HG03575 (cell line): ENCODE results near the gene RINL.

ENCODE experiments used
- ATAC-seq: cut with Tn5 transposase; IDR thresholded peaks from one replicate; pipeline ENCODE4 v1.9.1; 2021; ENCODE audit not compliant: unreplicated experiment, insufficient number of reproducible peaks, low FRiP score; ENCODE audit errors: extremely low read depth

RINL gene

DNA sequence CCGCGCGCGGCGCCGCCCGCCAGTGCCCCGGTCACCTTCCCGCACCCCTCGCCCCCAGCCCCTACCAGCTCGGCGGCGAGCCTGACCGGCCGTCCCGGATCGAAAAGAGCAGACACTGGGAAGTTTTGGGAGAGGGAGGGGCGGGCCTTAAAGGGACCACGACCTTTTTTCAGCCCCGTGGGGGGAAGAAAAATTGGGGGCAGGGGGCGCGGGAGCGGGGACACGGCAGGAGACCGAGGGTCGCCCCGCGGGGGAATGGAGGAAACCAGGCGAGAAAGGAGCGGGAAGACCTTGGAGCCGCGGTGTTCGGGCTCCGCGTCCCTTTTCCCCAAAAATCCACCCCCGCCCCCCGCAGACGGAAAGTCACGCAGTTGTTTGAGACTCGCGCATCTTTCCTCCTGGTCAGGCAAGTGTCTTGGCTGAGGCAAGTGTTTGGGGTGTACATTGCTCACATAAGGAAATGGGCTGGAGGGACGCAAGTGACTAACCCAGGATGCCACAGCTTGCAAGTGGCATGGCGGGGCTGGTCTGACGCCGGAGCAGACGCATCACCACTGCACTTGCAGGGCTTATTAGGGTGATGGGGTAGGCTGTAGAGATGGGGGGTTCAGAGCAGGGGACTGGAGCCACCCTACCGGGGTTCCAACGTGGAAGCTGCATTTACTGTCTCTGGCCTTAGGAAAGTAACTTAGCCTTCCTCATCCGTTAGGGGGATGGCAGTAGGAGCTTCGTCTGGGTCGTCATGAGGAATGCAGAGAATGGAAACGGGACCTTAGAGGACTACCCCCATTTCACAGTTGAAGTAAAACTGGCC lies 25.6 kb downstream of the RINL start:
- no peak for ATAC-seq

DNA sequence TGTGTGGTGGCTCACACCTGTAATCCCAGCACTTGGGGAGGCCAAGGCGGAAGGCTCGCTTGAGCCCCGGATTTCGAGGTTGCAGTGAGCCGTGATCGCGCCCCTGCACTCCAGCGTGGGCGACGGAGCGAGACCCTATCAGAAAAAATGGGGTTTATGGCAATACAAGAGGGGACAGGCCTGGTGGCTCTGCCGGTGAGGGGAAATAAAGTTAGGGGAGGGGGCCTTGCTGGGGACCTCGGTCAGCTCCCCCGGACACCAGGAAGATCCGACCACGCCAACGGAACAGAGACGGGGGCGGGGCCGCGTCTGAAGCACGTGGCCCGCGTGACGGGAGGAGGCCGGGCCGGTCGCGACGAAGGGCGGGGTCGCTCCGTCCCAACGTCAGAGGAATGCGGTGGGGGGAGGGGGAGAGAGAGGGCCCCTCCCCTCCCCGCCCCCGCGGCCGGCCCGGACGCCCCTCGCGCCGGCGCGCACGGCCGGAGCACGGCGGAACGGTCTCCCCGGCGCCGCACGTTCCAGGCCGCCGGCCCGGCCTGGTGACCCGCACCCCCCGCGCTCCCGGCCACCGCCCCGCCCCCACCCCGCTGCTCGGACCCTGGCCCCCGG lies 26.3 kb downstream of the RINL start:
- no peak for ATAC-seq

DNA sequence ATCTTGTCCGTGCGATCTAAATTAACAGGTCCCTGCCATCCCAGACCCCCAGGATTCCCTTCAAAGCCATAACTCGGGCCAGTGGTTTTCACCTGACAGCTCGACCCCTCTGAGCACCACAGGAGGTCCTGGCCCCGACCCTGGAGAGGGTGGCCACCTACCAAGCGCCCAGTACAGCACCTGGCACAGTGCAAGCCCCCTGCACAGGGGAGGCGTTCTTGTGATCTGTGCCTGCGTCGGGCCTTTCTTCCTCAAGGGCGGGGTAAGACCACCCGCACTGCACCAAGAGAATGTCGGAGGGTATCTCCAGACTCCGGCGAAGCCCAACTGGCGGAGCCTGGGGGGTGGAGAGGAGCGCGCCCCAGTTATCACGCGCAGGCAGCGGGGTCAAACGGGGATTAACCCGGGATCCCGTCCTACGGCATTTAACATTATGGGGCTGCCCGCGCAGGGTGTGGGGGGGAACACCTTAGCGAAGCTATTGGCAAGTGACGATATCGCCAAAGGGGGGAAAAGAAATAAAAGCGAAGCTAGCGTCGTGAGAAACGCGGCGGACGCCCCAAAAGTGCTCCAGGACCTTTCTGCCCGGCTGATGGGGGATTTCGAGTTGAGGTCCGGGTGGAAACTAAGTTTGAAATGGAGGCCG lies 27.0 kb downstream of the RINL start:
- no peak for ATAC-seq

DNA sequence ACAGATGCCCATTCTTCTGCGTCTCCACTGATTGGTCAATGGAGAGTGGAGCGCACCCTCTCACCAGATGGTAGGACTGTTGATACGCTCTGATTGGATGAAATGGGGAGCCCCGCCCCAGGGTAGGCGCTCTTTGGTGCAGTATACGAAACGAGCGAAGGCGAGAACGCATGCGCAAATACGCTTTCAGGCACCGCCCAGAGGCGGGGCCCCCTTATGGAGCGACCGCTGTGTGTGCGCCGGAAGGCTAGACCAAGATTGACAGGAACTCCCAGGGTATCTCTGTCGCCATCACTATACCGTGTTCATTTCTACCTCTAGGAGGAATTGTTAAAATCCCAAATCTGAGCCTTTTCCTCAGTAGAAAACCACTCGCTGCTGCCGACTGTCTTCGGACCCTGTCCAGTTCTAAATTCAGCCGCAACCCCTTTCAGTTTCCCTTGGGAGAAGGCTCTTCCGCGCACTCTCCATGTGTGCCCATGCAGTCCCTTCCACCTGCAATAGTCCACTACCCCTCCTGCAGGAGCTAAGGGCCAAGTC lies 27.6 kb downstream of the RINL start:
- ATAC-seq, result peak; percentile 67

DNA sequence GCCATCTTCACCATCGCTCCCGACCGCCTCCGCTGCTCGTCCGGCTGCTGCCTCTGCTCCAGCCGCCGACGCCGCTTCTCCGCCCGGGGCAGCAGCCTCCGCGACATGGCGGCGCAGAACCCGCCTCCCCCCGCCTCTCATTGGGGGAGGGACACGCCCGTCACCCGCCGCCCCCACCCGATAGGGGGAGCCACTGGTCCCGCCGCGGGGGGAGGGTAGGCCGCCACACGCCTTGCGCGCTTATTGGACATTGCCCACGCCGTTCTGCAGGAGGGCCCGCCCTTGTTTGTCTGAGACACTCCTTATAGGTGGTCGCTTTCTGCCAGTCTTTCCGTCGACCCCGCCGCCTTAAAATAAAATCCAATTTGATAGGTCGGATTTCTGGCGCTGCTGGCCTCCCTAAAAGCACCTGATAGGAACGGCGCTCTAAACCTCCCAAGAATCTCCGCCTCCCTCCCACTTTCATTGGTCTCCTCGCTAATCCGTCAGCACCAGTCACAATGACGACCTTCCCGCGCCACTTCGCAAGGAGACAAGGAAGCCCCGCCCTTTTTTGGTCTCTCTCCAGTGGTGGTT lies 28.1 kb downstream of the RINL start, which contains the start of gene HNRNPL:
TSS of gene HNRNPL (minus strand) at position 127 of the 576 bp plus-strand sequence. CDS start at position 107, 20 bp downstream.
- ATAC-seq, result no peak

DNA sequence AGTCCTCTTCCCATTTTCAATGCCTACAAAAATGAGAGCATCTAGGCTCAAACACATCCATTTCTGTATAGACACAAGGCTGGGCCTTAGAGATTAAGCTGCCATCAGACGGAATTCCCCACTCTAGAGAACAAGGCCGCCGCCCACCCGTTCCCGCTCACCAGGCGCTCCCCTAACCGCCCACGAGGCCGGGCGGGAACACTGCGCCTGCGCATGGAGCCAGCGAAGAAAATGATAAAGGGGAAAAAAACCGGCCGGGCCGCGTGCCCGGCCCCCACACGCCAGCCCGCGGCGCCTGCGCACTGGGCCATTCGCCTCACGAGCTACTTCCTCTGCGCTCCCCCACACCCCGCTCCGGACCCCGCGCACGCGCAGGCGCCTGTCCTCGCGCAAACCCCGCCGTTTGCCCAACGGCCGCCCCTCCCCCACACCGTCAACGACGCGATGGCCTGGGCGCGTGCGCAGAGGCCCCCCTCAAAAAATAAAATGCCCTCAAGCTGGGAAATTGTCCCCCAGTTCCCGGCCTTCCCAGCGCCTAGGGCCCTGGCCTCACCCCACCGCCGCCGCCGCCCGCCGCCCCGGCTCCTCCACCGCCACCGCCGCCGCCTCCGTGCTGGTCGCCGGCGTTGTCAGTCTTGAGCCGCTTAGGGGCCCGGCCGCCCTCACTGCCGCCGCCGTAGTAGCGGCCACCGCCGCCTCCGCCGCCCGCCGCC lies 28.8 kb downstream of the RINL start:
- no peak for ATAC-seq

DNA sequence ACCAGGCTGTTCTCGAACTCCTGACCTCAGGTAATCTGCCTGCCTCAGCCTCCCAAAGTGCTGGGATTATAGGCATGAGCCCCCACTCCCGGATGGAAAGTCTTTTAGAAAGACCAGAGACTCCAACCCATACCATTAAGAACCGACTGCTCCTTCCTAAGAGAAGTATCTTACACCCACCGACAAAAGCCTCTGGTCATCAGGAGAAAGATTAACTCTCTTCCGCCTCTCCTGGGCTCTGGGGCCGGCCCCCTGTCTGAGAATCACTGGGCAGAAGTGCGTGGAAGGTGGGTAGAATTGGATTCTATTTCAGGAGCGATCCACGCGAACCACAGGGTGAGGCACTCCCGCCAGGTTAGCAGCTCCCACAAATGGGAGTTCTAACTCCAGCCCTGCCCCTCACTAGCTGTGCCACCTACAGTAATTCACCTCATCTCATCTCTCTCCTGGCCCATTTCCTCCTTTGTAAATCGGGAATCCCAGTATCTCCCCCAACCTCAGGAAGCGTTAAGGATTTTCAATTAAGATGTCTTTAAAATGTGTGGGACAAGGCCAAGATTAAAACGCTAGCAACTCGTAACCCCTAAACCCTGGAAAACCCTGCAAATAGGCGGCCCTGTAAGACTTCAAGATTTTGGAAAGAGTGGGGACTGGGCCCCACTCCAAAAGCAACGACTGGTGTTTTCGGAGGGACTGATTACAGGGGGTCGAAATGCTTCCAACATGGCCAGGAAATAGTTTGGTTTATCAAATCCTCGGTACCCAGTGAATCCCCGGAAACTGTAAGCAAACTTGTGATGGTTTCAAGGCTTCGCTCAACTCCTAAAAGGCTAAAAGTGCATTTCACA lies 29.6 kb downstream of the RINL start:
- no peak for ATAC-seq

DNA sequence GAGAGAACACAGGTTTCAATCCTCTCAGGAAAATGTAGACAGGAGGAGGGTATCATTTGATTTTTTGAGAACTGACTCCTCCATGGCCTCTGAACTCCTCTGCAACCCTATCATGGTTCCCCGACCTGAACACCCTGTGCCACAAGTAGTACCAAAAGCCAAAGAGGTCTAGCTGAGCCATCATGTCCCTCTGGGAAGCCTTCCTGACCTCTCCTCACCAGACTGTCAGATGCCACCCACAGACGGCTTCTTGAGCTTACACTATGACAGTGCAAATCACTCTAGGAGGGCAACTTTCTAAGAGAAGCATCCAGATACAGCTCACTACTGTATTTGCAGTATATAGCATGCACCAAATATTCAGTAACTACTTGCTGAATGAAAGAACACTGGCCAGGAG lies 32.0 kb downstream of the RINL start:
- no peak for ATAC-seq

DNA sequence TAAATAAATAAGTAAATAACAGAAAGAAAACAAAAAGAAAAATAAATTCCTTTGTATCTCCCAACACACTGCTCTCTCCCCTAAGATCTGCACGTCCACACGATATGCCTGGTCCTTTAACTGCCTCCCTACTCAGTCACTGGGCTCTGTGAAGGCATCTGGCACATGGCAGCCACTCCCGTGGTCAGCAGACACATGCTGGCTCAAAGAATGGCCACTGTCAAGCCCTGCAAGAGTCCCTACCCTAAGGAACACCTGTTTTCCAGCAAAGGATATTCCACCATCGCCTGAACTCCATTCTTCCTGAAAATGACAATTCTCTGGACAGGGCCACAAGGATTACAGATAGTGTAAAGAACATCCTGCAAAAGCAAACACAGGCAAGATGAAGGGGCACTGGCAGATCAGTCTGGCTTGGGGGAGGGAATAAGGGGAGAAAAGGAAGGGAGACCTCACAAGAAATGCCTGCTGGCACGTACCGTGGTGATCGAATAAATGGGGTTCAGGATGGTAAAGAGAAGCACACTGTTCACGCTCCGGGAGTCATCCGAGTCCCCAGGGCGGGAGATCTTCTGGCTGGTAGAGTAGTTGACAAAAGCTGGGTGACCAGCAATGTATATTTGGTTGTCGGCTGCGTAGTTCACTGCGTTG lies 32.6 kb downstream of the RINL start:
- no peak for ATAC-seq

DNA sequence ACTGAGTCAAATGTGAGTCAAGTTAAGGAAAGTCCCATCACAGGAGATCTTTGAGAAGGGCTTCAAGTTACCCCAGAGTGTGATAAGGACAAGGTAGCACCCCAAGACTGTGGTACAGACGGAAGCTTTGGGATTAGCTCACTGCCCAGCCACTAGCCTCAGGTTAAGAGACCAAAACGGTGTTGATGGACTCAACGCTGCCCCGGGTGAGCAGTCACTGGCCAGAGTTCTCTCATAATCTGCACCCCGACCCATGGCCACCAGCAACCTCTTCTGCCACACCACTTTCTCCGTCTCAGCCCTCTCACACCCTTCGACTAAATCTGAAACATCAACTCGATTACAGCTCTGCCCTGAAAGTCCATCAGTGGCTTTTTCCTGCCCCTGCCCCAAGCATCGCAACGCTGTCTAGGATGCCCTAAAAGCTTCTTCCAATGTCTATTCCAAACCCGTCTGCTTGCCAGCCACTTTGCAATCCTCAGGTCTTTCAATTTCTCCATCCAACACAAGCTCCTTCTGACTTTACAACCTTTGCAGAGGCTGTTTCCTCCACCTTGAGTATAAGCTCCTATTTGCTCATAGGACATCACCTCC lies 33.9 kb downstream of the RINL start:
- no peak for ATAC-seq

DNA sequence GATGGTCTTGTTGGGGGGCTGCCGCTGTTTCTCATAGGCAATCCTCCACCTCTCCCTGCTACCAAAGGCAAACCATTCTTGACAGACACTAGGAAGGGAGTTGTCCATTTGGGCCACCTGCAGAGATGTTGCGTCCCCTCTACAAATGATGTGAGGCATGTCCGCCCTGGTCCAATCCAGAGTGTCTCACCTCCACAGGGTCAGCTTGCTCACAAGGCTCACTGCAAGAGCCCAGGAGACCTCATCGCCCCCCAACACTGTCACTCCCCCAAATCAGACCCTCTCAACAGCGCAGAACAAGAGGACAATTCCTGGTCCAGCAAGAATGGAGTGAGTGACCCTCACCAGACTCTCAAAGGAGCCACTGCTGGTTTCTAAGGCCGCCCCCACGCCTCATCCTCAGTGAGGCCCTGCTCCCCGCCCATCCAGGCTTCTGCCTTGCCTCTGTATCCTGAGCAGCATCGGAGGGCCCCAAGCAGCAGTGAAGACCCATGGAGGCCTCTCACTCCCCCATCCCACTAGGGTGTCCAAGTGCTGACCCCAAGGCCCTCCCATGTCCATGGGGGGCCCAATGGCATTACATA lies 34.8 kb downstream of the RINL start:
- no peak for ATAC-seq

DNA sequence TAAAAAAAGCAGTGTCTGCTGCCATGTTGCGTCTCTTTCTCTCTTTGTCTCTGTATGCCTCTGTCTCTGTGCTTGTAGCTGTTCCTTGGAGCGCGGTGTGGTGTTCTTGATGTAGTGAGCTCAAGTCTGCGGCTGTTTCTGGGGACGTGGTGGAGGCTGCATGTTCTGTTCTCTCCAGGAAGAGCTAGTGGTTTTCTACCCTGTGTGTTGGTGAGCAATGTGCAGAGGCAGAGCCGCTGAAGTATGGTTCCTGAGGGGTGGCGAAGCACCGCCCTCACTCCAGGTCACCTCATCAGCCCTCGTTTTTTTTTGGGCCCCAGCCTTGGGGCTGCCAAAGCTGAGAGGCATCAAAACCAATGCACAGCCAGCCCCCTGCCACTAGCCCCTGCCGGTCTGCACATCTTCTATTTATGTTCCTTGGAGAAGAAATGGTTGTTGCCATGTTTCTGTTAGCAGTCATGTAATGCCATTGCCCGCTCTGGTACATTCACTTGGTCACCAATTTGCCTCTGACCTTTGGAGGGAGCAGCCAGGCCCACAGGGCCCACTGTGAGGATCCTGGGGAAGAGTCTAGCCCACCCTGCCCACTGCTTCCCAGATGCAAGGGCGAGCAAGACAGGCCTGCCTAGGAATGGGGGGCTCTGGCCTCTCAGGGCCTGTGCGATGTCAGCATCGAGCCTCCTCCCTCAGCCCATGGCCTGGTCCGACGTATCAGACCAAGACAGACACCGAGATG lies 35.5 kb downstream of the RINL start:
- ATAC-seq, result no peak

DNA sequence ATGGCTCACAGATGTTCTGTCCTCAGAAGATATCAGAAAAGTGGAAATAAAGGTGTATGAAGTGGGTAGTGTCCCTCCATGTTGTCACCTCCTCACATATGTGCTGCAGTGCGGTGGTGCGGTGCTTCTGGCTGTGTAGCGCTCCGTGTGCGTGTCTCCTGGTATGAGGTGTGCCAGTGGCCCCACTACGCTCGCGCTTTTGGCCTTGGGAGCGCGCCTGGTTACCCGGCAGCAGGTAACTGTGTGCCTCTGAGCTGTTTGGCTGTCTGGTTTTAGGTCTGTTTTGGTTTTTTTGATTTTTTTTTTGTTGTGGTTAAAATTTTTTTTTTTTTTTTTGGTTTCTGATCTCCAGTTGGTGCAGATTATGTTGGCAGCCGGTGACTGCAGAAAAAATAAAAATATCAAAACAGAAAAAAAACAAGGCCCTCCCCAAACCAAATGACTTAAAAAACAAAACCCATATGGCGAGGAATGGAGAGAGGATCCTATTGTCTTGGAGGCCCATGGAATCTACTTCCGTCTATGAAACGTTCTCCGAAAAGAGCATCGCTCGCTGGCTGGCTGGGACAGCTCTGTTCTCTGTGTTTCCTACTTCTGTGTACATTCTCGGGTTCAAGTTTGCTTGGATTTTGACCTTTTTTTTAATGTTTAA lies 36.2 kb downstream of the RINL start:
- no peak for ATAC-seq

DNA sequence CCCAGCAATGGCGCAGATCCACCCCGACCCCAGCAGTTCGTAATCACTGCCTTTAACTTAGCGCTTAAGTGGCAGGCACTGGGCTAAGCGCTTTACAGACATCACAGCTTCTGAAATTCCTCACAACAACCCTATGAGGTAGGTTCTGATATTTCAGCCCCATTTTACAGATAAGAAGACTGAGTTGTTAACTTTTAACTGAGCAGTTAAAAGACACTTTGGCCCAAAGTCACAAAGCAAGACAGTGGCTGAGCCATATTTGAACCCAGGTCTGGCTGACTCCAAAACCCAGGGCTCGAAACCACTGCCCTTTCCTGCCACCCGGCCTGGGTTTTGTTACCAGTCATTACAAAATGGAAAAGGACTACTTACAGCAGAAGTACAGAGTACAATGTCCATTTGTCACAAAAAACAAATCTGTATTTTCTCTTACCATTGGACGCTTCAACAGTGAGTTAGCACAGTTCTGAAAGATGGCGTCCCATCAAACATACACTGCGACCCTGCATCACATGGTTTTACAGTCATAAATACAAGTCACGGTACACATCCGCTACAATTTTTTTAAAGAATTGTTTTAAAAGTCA lies 36.8 kb downstream of the RINL start:
- ATAC-seq, result no peak

DNA sequence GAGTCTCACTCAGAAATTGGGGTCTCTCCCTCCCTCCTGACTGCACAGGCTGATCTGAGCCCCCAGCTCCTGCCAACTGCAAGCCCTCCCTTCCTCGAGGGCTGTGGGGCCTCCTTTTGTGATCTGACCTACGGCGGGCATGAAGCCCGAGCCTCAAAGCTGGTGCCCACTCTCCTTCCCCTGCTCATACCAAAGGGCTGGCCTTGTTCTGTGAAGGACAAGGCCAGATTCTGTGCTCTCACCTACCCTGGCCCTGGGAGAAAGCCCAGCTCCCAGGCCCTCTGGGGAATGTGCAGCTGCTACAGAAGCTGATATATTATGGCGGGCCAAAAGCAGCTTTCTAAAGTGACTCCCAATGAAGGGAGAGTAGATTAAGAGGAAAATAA lies 37.5 kb downstream of the RINL start:
- ATAC-seq, result no peak
